Stomach (tissue), 4 donors: ENCODE results near the gene PHLPP2.

Experiments used
- CTCF ChIP-seq, 7 experiments: fragments of 450-650 bp in 4 of 7; fragments of 200-600 bp in 3 of 7; sonication (generic) in 3 of 7; IDR thresholded peaks; one replicate each; pipeline ENCODE4 v1.5.1; 2016 to 2019; ENCODE audit warnings: antibody characterized with exemption in 7 of 7, control low read depth in 2 of 7, mild to moderate bottlenecking in 1 of 7
- EP300 ChIP-seq: sonication (generic); formaldehyde crosslinking; IDR thresholded peaks from one replicate; pipeline ENCODE4 v1.6.1; 2017; ENCODE audit warnings: antibody characterized with exemption
- POLR2A ChIP-seq, 4 donors: fragments of 450-650 bp; IDR thresholded peaks; one replicate each; pipeline ENCODE4 v1.6.1; 2016; ENCODE audit warnings: antibody characterized with exemption in 4 of 4, control low read depth in 2 of 4, mild to moderate bottlenecking in 1 of 4, moderate library complexity in 1 of 4
- POLR2AphosphoS5 ChIP-seq, 3 donors: sonication (generic); formaldehyde crosslinking; IDR thresholded peaks; one replicate each; pipeline ENCODE4 v1.6.1; 2016; ENCODE audit warnings: antibody characterized with exemption in 3 of 3

GRCh38 chr16:71711789-71712188 lies 12.7 kb downstream of the PHLPP2 start:
- TF ChIP-seq CTCF (IDR thresholded peaks at IDR 0.05), result no peak
- no peak for TF ChIP-seq POLR2A (IDR thresholded peaks at IDR 0.05)
- TF ChIP-seq POLR2AphosphoS5 (IDR thresholded peaks at IDR 0.05), result no peak
- no peak for TF ChIP-seq EP300
